ENCODE data around the gene PRKACA.

PRKACA gene

DNA sequence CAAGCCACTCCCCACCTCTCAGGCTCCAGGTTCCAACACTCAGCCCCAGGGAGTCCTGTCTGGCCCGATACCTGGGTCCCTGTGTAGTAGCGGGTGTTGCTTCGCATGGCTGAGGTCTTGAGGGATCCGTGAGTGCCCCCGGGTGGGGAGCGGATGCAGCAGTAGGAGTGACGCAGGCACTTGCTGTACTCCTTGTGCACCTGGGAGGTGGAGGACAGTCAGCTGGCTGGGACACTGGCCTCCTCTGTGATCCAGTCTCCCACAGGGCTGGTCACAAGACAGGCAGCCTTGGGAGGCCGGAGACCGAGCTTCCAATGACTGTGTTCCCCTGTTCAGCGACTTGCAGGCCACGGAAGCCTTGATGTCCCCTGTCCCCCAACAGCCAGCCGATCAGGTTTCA lies 35.2 kb upstream of the PRKACA start:
- no peak overlapping the region for H3K27ac ChIP-seq
- no peak for TF ChIP-seq ZFX (IDR thresholded peaks at IDR 0.05)
- TF ChIP-seq, protein P1, sequence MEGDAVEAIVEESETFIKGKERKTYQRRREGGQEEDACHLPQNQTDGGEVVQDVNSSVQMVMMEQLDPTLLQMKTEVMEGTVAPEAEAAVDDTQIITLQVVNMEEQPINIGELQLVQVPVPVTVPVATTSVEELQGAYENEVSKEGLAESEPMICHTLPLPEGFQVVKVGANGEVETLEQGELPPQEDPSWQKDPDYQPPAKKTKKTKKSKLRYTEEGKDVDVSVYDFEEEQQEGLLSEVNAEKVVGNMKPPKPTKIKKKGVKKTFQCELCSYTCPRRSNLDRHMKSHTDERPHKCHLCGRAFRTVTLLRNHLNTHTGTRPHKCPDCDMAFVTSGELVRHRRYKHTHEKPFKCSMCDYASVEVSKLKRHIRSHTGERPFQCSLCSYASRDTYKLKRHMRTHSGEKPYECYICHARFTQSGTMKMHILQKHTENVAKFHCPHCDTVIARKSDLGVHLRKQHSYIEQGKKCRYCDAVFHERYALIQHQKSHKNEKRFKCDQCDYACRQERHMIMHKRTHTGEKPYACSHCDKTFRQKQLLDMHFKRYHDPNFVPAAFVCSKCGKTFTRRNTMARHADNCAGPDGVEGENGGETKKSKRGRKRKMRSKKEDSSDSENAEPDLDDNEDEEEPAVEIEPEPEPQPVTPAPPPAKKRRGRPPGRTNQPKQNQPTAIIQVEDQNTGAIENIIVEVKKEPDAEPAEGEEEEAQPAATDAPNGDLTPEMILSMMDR (conservative IDR thresholded peaks at IDR 0.05) = no peak

DNA sequence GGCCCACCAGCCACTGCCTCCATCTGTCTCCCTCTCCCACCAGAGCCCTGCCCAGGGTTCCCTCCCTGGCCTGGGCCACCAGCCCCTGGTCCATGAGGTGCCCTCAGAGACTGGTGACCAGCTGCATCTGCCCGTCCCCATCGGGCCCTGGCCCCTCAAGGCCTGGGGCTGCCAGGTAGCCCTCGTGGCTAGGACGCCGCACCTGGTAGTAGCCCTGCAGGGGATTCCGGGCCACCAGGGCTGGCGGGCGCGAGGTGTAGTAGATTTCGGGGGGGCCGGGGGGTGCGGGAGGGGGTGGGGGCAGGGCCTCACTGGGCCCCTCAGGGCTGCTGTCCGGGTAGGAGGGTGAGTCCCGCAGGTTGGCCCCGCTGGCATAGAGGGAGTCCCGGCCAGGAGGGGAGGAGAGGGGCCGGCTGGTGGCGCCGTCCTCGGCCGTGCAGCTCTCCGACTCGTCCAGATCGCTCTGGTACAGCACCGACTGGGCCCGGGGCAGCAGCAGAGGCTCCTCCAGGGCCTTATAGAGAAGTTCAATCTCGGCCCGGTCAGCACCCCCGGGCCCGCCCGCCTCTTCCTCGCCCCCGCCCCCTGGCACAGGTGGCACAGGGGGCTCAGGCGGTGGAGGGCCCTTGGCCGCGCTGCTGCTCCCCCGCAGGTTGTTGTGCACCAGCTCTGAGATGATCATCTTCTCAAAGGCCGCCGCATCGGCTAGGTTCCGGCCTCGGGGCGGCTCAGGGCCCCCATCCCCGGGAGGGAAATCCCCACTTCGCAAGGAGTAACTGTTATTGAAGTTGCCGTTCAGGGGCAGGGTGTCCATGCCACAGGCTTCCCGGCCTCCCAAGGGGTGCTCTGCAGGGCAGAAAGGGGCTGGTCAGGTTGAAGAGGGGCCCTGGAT lies 33.5 kb upstream of the PRKACA start:
- H3K27ac ChIP-seq = no peak overlapping the region
- TF ChIP-seq, protein P1 (conservative IDR thresholded peaks at IDR 0.05) = no peak
- TF ChIP-seq ZFX (IDR thresholded peaks at IDR 0.05) = no peak

DNA sequence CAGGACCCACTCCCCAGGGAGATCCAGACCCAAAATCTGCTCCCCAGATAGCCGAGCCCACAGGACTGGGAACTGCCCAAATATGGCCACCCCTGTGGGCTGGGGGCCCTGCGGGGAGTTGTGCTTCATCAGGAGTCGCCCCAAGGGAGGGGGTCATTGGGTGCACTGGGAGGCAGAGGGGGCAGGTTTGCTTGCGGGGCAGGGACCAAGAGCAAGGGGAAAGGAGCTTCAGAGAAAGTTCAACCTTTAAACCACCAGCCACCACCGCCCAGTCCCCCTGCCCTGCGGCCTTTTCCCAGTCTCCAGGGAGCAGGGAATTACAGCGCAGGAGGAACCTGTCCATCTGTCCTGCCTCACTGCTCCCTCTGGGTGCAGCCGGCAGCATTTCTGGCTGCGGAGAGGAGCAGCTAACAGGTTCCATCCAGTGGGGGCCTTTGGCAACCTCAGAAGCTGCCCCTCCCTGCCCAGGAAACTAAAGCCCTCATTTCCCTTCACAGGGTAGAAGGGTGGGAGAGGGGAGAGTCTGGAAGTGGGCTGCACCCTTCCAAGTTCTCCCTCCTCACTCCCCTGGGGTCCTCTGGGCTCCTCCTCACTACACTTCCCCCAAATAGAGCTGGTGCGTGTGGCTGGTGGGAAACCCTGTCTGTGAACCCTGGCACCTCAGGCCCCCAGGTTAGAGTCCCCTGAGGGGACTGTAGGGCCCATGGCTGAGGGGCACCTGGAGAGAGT lies 32.6 kb upstream of the PRKACA start:
- TF ChIP-seq ZFX (IDR thresholded peaks at IDR 0.05) = no peak
- TF ChIP-seq, protein P1 (conservative IDR thresholded peaks at IDR 0.05) = no peak
- H3K27ac ChIP-seq = no peak overlapping the region

DNA sequence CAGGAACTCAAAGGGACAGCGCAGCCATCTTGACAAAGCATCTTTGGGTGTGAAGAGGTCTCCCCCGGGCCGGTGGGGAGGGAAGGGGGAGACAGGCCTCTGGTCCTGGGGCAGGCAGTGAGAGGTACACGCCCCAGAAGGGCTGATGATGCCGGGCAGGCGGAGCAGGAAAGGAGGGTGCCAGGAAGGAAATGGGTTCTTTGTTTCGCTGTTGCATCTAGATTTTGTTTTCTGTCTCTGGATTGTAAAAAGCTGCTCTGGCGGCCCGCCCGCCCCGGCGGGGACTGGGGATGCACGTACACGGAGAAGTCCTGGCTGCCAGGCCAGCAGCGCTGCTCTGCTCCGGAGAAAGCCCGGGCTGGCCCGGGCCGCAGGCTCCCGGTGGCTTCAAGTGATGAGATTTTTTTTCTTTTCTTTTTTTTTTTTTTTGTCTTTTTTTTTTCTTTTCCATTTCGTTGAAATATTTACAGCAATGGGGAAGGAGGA lies 32.0 kb upstream of the PRKACA start:
- TF ChIP-seq, protein P1 (conservative IDR thresholded peaks at IDR 0.05) = no peak
- TF ChIP-seq ZFX (IDR thresholded peaks at IDR 0.05) = no peak
- no peak overlapping the region for H3K27ac ChIP-seq

DNA sequence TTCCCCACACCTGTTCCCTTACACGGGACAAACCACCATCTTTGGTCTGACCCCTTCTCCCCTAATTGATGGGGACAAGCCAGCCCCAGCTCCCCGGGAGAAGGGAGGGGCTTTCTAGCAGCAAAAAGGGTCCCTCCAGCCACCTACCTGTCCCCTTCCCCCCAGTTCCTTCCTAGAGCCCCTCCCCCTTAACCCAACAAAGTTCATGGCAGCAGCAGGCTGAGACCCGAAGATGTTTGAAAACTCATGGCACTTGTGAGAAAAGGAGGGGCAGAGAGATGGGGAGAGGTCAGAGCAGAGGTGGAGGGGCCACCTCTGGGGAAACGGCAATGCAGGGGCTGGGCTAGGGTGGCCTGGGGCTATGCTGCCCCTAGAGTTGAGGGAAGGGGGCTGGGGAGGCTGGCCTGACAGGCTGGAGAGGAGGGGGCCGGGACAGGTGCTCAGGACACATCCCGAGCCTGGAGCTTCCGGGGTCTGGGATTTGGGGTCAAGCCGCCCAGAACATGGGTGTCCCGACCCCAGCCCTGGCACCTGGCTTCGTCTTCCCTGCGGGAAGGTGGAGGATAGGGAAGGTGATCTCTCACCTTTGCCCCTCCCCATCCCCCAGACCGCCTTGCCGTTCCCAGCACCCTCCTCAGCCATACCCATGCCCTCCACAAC lies 31.3 kb upstream of the PRKACA start:
- no peak overlapping the region for H3K27ac ChIP-seq
- TF ChIP-seq ZFX (IDR thresholded peaks at IDR 0.05) = no peak
- TF ChIP-seq, protein P1 (conservative IDR thresholded peaks at IDR 0.05) = no peak

DNA sequence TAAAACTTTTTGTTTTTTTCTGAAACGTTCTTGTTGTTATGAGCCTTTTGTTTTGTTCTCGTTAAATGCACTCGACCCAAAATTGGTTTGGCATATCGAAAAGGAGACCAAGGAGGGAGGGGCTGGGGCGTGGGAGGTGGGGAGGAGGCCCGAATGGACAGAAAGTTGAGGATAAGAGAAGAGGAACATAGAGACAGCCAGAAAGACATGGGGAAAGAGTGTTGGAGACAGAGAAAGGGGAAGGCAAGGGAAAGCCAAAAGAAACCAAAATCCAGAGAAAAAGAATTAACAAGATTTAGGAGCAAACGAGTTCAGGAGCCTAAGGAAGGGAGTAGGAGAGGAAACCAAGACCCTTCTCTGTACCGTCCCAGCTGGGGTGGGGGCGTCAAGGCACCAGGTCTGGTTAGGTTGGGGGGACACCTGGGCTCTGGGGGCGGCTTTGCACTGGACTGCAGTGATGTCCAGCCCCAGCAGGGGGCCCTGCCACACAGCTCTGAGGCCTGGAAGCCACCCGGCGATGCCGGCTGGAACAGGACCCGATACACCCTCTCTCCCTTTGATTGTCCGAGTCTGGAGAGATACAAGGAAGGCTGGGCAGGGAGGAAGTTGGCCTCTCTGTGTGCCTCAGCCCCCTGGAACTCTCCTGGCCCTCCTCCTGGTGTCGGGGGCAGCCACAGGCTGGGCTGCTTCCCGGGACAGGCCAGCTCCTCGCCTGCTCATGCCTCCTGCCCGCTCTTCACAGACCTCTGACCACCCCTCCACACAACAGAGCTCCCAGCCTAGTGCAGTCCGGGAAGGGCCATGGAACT lies 30.4 kb upstream of the PRKACA start:
- TF ChIP-seq, protein P1 (conservative IDR thresholded peaks at IDR 0.05) = peak; percentile 79
- no peak for TF ChIP-seq ZFX (IDR thresholded peaks at IDR 0.05)
- no peak overlapping the region for H3K27ac ChIP-seq

All from C4-2B (cell line).